ENCODE measurements around the gene DYNLT2. TPM values are rescaled to one million over a fixed set of nuclear protein-coding genes. Genes with fewer than 3 reads are reported as not detected.
A peak's percentile ranks its signal among the peaks of the same experiment; 100 is the strongest.

Gene DYNLT2, protein sequence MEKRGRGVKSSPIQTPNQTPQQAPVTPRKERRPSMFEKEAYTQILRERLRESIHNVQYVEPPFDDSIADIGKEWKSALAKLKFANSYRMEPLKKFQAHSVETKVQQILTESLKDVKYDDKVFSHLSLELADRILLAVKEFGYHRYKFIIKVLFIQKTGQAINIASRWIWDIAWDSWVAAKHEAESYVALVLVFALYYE
- total RNA-seq = 1.8 and 2.2 TPM in 2 replicates

DNA sequence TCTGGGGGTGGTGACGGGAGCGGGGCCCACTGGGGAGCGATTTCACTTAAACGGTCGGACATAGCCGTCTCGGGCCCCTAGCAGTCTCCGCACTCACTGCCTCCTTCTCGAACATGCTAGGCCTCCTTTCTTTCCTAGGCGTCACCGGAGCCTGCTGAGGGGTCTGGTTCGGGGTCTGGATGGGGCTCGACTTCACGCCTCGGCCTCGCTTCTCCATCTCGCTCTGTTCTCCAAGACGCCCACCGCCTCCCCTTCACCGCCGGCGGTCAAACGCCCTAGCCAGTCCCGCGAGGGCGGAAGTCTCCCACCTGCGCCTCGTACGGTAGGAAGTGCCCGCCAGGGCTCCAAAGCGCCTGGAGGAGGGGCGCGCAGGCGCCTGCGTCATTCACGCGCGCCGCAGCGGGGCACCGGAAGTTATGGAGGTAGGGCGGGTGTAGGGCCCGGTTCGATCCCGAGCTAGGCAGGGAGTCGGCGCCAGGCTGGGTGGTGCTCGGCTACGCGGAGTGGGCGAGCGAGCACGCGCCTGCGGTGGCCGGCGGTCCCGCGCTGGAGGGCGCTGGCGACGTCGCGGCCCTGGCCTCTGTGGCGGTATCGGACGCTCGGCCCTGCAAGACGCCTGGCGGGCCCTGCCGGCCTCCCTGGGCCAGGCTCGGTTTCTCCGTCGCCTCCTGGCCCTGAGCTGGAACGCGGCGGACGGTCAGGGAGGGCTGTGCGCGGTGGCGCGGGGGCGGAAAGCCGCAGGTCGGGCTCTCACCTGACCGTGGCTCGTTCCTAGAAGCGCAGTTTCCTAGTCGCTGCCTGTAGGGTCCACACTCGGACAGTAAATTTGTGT, at the start of gene DYNLT2, which contains the start of gene ERMARD:
Gene DYNLT2 (minus strand): TSS at position 331 of the 832 bp plus-strand sequence. CDS start 114 bp downstream, at position 217.
Gene ERMARD (plus strand): TSS at position 381 of the 832 bp plus-strand sequence. CDS start 36 bp downstream, at position 417.
- no peaks in the 10 kb centered on the region for H4K20me1 ChIP-seq (ENCODE audit: insufficient read depth, low read length)
- H3K9me3 ChIP-seq (ENCODE audit: low read depth, low read length) = no peaks in the 10 kb centered on the region
- no peaks in the 10 kb centered on the region for H3K27me3 ChIP-seq (ENCODE audit: insufficient read depth, low read length)
- peak within 1 kb of the TSS; percentile 97 for H3K4me2 ChIP-seq (ENCODE audit: insufficient read depth, low read length)
- H2AFZ ChIP-seq (ENCODE audit: low read length) = peak within 1 kb of the TSS; percentile 97
- peaks cover 13% of the 10 kb centered on the region for H3K4me1 ChIP-seq (ENCODE audit: insufficient read depth, low read length)
- H3K79me2 ChIP-seq (ENCODE audit: insufficient read depth, low read length) = peaks cover 26% of the 10 kb centered on the region
- H3K4me3 ChIP-seq (ENCODE audit: insufficient read depth, low read length) = peak within 1 kb of the TSS; percentile 93
- H3K27ac ChIP-seq (ENCODE audit: low read depth, low read length) = peak within 1 kb of the TSS; percentile 92
- peak; percentile 97 for DNase-seq (ENCODE audit: insufficient read length, low spot score, missing footprints)
- peaks cover 5% of the 10 kb centered on the region for H3K36me3 ChIP-seq (ENCODE audit: insufficient read depth, low read length)
- TF ChIP-seq, protein P1, sequence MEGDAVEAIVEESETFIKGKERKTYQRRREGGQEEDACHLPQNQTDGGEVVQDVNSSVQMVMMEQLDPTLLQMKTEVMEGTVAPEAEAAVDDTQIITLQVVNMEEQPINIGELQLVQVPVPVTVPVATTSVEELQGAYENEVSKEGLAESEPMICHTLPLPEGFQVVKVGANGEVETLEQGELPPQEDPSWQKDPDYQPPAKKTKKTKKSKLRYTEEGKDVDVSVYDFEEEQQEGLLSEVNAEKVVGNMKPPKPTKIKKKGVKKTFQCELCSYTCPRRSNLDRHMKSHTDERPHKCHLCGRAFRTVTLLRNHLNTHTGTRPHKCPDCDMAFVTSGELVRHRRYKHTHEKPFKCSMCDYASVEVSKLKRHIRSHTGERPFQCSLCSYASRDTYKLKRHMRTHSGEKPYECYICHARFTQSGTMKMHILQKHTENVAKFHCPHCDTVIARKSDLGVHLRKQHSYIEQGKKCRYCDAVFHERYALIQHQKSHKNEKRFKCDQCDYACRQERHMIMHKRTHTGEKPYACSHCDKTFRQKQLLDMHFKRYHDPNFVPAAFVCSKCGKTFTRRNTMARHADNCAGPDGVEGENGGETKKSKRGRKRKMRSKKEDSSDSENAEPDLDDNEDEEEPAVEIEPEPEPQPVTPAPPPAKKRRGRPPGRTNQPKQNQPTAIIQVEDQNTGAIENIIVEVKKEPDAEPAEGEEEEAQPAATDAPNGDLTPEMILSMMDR (IDR thresholded peaks at IDR 0.05; ENCODE audit: extremely low read depth, low read depth, low read length) = no peak

DNA sequence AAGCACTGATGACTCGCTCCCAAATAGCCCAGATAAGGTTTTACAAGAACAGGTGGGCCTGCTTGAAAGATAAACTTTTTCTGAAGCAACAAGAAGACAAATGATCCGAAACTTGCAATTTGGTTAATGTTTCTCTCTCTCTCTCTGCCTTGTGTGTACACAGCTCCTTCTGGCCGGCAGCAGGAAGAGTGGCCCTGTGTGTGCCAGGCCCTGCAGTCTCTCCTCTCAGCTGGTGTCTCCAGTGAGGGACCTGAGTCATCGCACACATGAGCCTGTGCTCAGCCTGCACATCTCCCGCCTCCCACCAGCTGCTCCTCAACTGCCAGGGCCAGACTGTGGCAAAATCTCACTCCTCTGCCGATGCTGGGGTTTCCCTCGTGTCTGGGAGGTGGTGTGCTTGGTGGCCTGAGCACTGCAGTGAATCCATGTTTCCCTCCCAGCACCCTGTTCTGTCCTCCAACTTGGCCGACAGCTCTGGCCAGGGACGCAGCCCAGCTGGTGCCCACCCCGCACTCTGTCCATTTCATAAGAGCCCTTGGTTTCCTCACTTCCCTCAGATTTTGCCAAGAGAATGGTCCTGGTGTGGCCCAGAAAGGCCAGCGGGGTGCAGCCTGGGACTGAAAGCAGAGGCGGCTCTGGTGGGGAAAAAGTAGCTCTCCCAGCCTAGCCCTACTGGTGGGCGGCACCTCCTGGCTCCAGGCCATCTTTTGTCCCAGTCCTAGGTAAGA, 49.5 kb upstream of the DYNLT2 start:
- Histone ChIP-seq H3K36me3 (ENCODE audit: insufficient read depth, low read length) (no peaks in the 10 kb centered on the region), H3K27ac (ENCODE audit: low read depth, low read length) (no peak overlapping the region), H3K79me2 (ENCODE audit: insufficient read depth, low read length) (no peaks in the 10 kb centered on the region), H3K9me3 (ENCODE audit: low read depth, low read length) (no peaks in the 10 kb centered on the region), H3K4me2 (ENCODE audit: insufficient read depth, low read length) (no peak overlapping the region), H2AFZ (ENCODE audit: low read length) (no peak overlapping the region), H4K20me1 (ENCODE audit: insufficient read depth, low read length) (no peaks in the 10 kb centered on the region), H3K27me3 (ENCODE audit: insufficient read depth, low read length) (no peaks in the 10 kb centered on the region), H3K4me1 (ENCODE audit: insufficient read depth, low read length) (peaks cover 7% of the 10 kb centered on the region), H3K4me3 (ENCODE audit: insufficient read depth, low read length) (no peak overlapping the region)
- TF ChIP-seq, protein P1 (IDR thresholded peaks at IDR 0.05; ENCODE audit: extremely low read depth, low read depth, low read length) = no peak
- peak; percentile 95 for DNase-seq (ENCODE audit: insufficient read length, low spot score, missing footprints)

DNA sequence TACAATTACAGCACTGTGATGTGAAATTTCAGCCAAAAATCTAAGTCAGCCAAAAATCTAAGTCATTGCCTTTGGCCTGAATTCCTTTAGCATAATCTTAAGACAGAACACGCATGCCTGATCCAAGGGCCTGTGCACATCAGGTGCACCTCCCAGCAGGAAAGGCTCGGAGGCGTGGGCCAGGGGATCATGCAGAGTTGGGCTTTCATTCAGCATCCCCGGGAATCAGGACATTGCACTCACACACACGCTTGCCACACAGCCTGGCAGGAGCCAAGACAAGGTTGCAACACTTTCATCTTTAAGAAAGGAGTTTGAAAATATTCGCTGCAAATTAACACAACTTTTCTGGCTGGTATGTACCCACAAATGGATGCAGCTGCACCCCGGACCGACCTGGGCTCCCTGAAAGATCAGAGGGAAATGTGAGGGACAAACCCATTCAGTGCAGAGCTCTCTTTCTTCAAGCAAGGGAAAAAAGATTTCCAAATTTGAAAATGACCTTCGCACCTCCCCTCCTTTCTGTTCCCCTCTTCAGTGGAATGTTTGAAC, 48.8 kb upstream of the DYNLT2 start:
- H3K4me2 ChIP-seq (ENCODE audit: insufficient read depth, low read length) = no peak overlapping the region
- no peak overlapping the region for H2AFZ ChIP-seq (ENCODE audit: low read length)
- no peaks in the 10 kb centered on the region for H3K27me3 ChIP-seq (ENCODE audit: insufficient read depth, low read length)
- no peaks in the 10 kb centered on the region for H4K20me1 ChIP-seq (ENCODE audit: insufficient read depth, low read length)
- no peak for DNase-seq (ENCODE audit: insufficient read length, low spot score, missing footprints)
- TF ChIP-seq, protein P1 (IDR thresholded peaks at IDR 0.05; ENCODE audit: extremely low read depth, low read depth, low read length) = no peak
- H3K36me3 ChIP-seq (ENCODE audit: insufficient read depth, low read length) = no peaks in the 10 kb centered on the region
- no peak overlapping the region for H3K4me3 ChIP-seq (ENCODE audit: insufficient read depth, low read length)
- no peak overlapping the region for H3K27ac ChIP-seq (ENCODE audit: low read depth, low read length)
- no peaks in the 10 kb centered on the region for H3K9me3 ChIP-seq (ENCODE audit: low read depth, low read length)
- no peaks in the 10 kb centered on the region for H3K79me2 ChIP-seq (ENCODE audit: insufficient read depth, low read length)
- H3K4me1 ChIP-seq (ENCODE audit: insufficient read depth, low read length) = peaks cover 7% of the 10 kb centered on the region
